Activated naive CD8-positive, alpha-beta T cell (primary cell): Measurements from ENCODE around the gene CCDC184.
"Not testable (repeated sequence)": the region's sequence is repeated elsewhere in the genome, so short reads cannot be mapped to it uniquely, and the experiment has no call there.

Source experiments
- H3K27ac Mint-ChIP-seq: one replicate; pipeline ENCODE4 v1.8.0; 2021; ENCODE audit warnings: mixed read lengths
- H3K27me3 Mint-ChIP-seq: one replicate; pipeline ENCODE4 v1.8.0; 2021; ENCODE audit warnings: mixed read lengths
- H3K36me3 Mint-ChIP-seq: one replicate; pipeline ENCODE4 v1.8.0; 2021; ENCODE audit warnings: mixed read lengths
- H3K4me1 Mint-ChIP-seq: one replicate; pipeline ENCODE4 v1.8.0; 2021; ENCODE audit warnings: low read depth, mixed read lengths
- H3K4me3 Mint-ChIP-seq: one replicate; pipeline ENCODE4 v1.8.0; 2021; ENCODE audit warnings: mild to moderate bottlenecking, mixed read lengths
- H3K9me3 Mint-ChIP-seq: one replicate; pipeline ENCODE4 v1.8.0; 2021; ENCODE audit warnings: low read depth, mixed read lengths

Gene CCDC184

GRCh38 chr12:48183091-48183875 is at the start of gene CCDC184:
CCDC184 (plus strand) TSS chr12:48183644; CDS start chr12:48184123, 479 bp downstream.
- H3K27ac Mint-ChIP-seq: no peak within 1 kb of the TSS
- peaks cover 20% of the 10 kb centered on the region for H3K27me3 Mint-ChIP-seq

GRCh38 chr12:48135027-48135426 is 48.4 kb upstream of the CCDC184 start:
- Mint-ChIP-seq H3K27ac (no peak overlapping the region), H3K4me3 (no peak overlapping the region), H3K4me1 (no peaks in the 10 kb centered on the region), H3K36me3 (peaks cover 10% of the 10 kb centered on the region), H3K27me3 (no peaks in the 10 kb centered on the region), H3K9me3 (no peaks in the 10 kb centered on the region)

More at GRCh38 chr12:48183091-48183875, at the start of gene CCDC184:
- H3K4me1 Mint-ChIP-seq: peaks cover 11% of the 10 kb centered on the region
- no peaks in the 10 kb centered on the region for H3K9me3 Mint-ChIP-seq
- H3K36me3 Mint-ChIP-seq: no peaks in the 10 kb centered on the region
- H3K4me3 Mint-ChIP-seq: peak within 1 kb of the TSS; percentile 94

GRCh38 chr12:48142818-48143674 is 40.4 kb upstream of the CCDC184 start:
- no peak overlapping the region for H3K27ac Mint-ChIP-seq
- H3K4me3 Mint-ChIP-seq: no peak overlapping the region
- H3K4me1 Mint-ChIP-seq: peaks cover 2% of the 10 kb centered on the region
- no peaks in the 10 kb centered on the region for H3K9me3 Mint-ChIP-seq
- H3K27me3 Mint-ChIP-seq: no peaks in the 10 kb centered on the region
- peaks cover 4% of the 10 kb centered on the region for H3K36me3 Mint-ChIP-seq

- peaks cover 2% of the 10 kb centered on the region for H3K4me1 Mint-ChIP-seq
- peak overlapping the region; percentile 50 for H3K27ac Mint-ChIP-seq
Measured at GRCh38 chr12:48143898-48144297, 39.5 kb upstream of the CCDC184 start.

GRCh38 chr12:48145981-48146380 is 37.5 kb upstream of the CCDC184 start:
- Mint-ChIP-seq H3K9me3 (no peaks in the 10 kb centered on the region), H3K4me3 (no peak overlapping the region), H3K27ac (peak overlapping the region; percentile 43), H3K36me3 (peaks cover 4% of the 10 kb centered on the region), H3K4me1 (peaks cover 3% of the 10 kb centered on the region), H3K27me3 (no peaks in the 10 kb centered on the region)

More at GRCh38 chr12:48143898-48144297, 39.5 kb upstream of the CCDC184 start:
- H3K4me3 Mint-ChIP-seq: no peak overlapping the region
- no peaks in the 10 kb centered on the region for H3K9me3 Mint-ChIP-seq
- peaks cover 4% of the 10 kb centered on the region for H3K36me3 Mint-ChIP-seq
- no peaks in the 10 kb centered on the region for H3K27me3 Mint-ChIP-seq

GRCh38 chr12:48151103-48151771 is 32.2 kb upstream of the CCDC184 start:
- H3K4me1 Mint-ChIP-seq: peaks cover 22% of the 10 kb centered on the region
- peaks cover 4% of the 10 kb centered on the region for H3K36me3 Mint-ChIP-seq
- no peak overlapping the region for H3K4me3 Mint-ChIP-seq
- no peaks in the 10 kb centered on the region for H3K27me3 Mint-ChIP-seq
- no peaks in the 10 kb centered on the region for H3K9me3 Mint-ChIP-seq
- no peak overlapping the region for H3K27ac Mint-ChIP-seq

- peaks cover 47% of the 10 kb centered on the region for H3K4me1 Mint-ChIP-seq
- not testable (repeated sequence) for H3K27me3 Mint-ChIP-seq, H3K9me3 Mint-ChIP-seq, H3K27ac Mint-ChIP-seq, H3K36me3 Mint-ChIP-seq
- H3K4me3 Mint-ChIP-seq: peak overlapping the region; percentile 95
Measured at GRCh38 chr12:48155786-48156185, 27.7 kb upstream of the CCDC184 start.

GRCh38 chr12:48156652-48157017 is 26.8 kb upstream of the CCDC184 start:
- H3K4me1 Mint-ChIP-seq: peaks cover 52% of the 10 kb centered on the region
- peak overlapping the region; percentile 95 for H3K4me3 Mint-ChIP-seq
- no peaks in the 10 kb centered on the region for H3K9me3 Mint-ChIP-seq
- H3K36me3 Mint-ChIP-seq: peaks cover 4% of the 10 kb centered on the region
- no peaks in the 10 kb centered on the region for H3K27me3 Mint-ChIP-seq
- peak overlapping the region; percentile 81 for H3K27ac Mint-ChIP-seq

GRCh38 chr12:48157018-48157888 is 26.2 kb upstream of the CCDC184 start, which contains the start of gene ASB8:
ASB8 (minus strand) TSS chr12:48157515; CDS start chr12:48153496, 4,019 bp downstream.
- H3K4me1 Mint-ChIP-seq: peaks cover 52% of the 10 kb centered on the region
- peaks cover 4% of the 10 kb centered on the region for H3K36me3 Mint-ChIP-seq
- H3K27ac Mint-ChIP-seq: peak within 1 kb of the TSS; percentile 97
- H3K4me3 Mint-ChIP-seq: peak within 1 kb of the TSS; percentile 95
- no peaks in the 10 kb centered on the region for H3K9me3 Mint-ChIP-seq
- no peaks in the 10 kb centered on the region for H3K27me3 Mint-ChIP-seq

GRCh38 chr12:48157889-48158370 is 25.5 kb upstream of the CCDC184 start:
- Mint-ChIP-seq H3K9me3 (no peaks in the 10 kb centered on the region), H3K4me1 (peaks cover 48% of the 10 kb centered on the region)

GRCh38 chr12:48160046-48160445 is 23.4 kb upstream of the CCDC184 start:
- no peak overlapping the region for H3K4me3 Mint-ChIP-seq

More at GRCh38 chr12:48157889-48158370, 25.5 kb upstream of the CCDC184 start:
- peak overlapping the region; percentile 95 for H3K4me3 Mint-ChIP-seq
- peaks cover 4% of the 10 kb centered on the region for H3K36me3 Mint-ChIP-seq
- H3K27me3 Mint-ChIP-seq: no peaks in the 10 kb centered on the region
- peak overlapping the region; percentile 97 for H3K27ac Mint-ChIP-seq

GRCh38 chr12:48160807-48161206 is 22.6 kb upstream of the CCDC184 start:
- peak overlapping the region; percentile 30 for H3K27ac Mint-ChIP-seq
- no peaks in the 10 kb centered on the region for H3K9me3 Mint-ChIP-seq
- no peak overlapping the region for H3K4me3 Mint-ChIP-seq

More at GRCh38 chr12:48160046-48160445, 23.4 kb upstream of the CCDC184 start:
- Mint-ChIP-seq H3K27me3 (no peaks in the 10 kb centered on the region), H3K36me3 (no peaks in the 10 kb centered on the region), H3K27ac (peak overlapping the region; percentile 10), H3K4me1 (peaks cover 38% of the 10 kb centered on the region), H3K9me3 (no peaks in the 10 kb centered on the region)

GRCh38 chr12:48163150-48163747 is 20.2 kb upstream of the CCDC184 start:
- H3K36me3 Mint-ChIP-seq: no peaks in the 10 kb centered on the region
- H3K4me3 Mint-ChIP-seq: no peak overlapping the region
- H3K27ac Mint-ChIP-seq: no peak overlapping the region
- peaks cover 3% of the 10 kb centered on the region for H3K27me3 Mint-ChIP-seq
- H3K9me3 Mint-ChIP-seq: no peaks in the 10 kb centered on the region
- H3K4me1 Mint-ChIP-seq: peaks cover 19% of the 10 kb centered on the region

More at GRCh38 chr12:48160807-48161206, 22.6 kb upstream of the CCDC184 start:
- H3K27me3 Mint-ChIP-seq: no peaks in the 10 kb centered on the region
- H3K4me1 Mint-ChIP-seq: peaks cover 38% of the 10 kb centered on the region
- no peaks in the 10 kb centered on the region for H3K36me3 Mint-ChIP-seq
